ENCODE data around the gene CCDC68. TPM values are rescaled to one million over a fixed set of nuclear protein-coding genes. Genes with fewer than 3 reads are reported as not detected.
"Not testable (repeated sequence)": the region's sequence is repeated elsewhere in the genome, so short reads cannot be mapped to it uniquely, and the experiment has no call there.

Gene CCDC68
- total and polyA plus RNA-seq, 2 of the 13 experiments (the other 11 are each of a cell fraction or from before 2014, with no cell fraction given) = 4.6 to 13.3 TPM

DNA sequence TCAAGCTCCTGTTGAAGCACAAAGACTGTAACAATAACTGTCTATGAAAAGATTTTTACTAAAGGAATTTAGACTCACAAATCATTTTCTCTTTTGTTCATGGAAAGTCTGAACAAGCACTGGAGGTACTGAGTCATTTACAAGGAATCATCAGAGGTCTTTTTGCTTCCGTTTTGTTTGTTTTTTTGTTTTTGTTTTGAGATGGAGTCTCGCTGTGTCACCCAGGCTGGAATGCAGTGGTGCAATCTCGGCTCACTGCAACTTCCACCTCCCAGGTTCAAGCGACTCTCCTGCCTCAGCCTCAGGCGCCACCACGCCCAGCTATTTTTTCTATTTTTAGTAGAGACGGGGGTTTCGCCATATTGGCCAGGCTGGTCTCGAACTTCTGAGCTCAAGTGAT lies 9.0 kb upstream of the CCDC68 start:
- H3K4me1 ChIP-seq (ENCODE audit: insufficient read depth, low read length); H3K9ac ChIP-seq (ENCODE audit: insufficient read depth, low read depth, low read length); H3K27me3 ChIP-seq (ENCODE audit: control insufficient read depth in 1 of 2, insufficient read depth in 2 of 2, low read length in 2 of 2); CTCF ChIA-PET (ENCODE audit: low intra/inter-chr PET ratio, low total read pairs); H3K27ac ChIP-seq (ENCODE audit: extremely low read length, insufficient read depth, low read length); H3K79me2 ChIP-seq (ENCODE audit: insufficient read depth, low read length); DNase-seq (ENCODE audit: low spot score); H3K36me3 ChIP-seq (replicated peaks in 1 of 2; ENCODE audit: control insufficient read depth in 1 of 2, insufficient read depth in 2 of 2, low read length in 2 of 2); ATAC-seq; intact Hi-C loops (cut with micrococcal nuclease; ENCODE audit: unreplicated experiment); POLR2A ChIA-PET; in situ Hi-C loops (cut with HindIII; ENCODE audit: extremely low pct_ligation_motif_present, low pct_unique_long_range_greater_than_20kb); H3K4me3 ChIP-seq (replicated peaks in 1 of 3; ENCODE audit: insufficient read depth in 1 of 3, low read depth in 2 of 3, low read length in 3 of 3); H3K4me2 ChIP-seq (ENCODE audit: low read depth, low read length); H2AFZ ChIP-seq (ENCODE audit: low read length); FAIRE-seq; BruUV-seq (replicated peaks); H3K9me3 ChIP-seq (ENCODE audit: low read length); H4K20me1 ChIP-seq (ENCODE audit: insufficient read depth, low read length); TF ChIP-seq EP300 (CRISPR knock-in tag; IDR thresholded peaks at IDR 0.05; ENCODE audit: borderline replicate concordance): not testable (repeated sequence)
- 23% methylated on average over 9 of the region's 9 CpGs for WGBS (ENCODE audit: low lambda C conversion rate)
- peak in 1 of 2 experiments; percentile 24; a peak in 1 of 4 replicates for TF ChIP-seq EP300 (IDR thresholded peaks at IDR 0.05; ENCODE audit: low read depth in 2 of 2, low read length in 2 of 2)
- peak; percentile 36; the same call in 1 of the 2 replicates for TF ChIP-seq FOSL2 (CRISPR knock-in tag; IDR thresholded peaks at IDR 0.05)

DNA sequence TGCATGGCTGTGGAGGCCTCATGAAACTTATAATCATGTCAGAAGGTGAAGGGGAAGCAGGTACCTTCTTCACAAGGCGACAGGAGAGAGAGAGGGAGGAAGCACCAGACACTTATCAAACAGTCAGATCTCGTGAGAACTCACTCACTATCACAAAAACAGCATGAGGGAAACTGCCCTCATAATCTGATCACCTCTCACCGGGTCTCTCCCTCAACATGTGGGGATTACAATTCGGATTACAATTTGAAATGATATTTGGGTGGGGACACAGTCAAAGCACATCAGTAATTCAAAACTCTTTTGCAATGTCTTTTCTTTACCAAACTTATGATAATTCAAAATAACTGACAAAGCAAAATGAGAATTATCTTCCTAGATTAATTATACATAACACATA lies 8.5 kb upstream of the CCDC68 start:
- Histone ChIP-seq H3K4me3 (replicated peaks in 1 of 3; ENCODE audit: insufficient read depth in 1 of 3, low read depth in 2 of 3, low read length in 3 of 3) (no peak overlapping the region), H3K4me1 (ENCODE audit: insufficient read depth, low read length) (no peaks in the 10 kb centered on the region), H3K9ac (ENCODE audit: insufficient read depth, low read depth, low read length) (no peak overlapping the region), H3K79me2 (ENCODE audit: insufficient read depth, low read length) (no peaks in the 10 kb centered on the region), H3K9me3 (ENCODE audit: low read length) (no peaks in the 10 kb centered on the region; the same call in 1 of the 2 replicates), H2AFZ (ENCODE audit: low read length) (no peak overlapping the region), H3K27ac (ENCODE audit: extremely low read length, insufficient read depth, low read length) (no peak overlapping the region), H3K4me2 (ENCODE audit: low read depth, low read length) (no peak overlapping the region), H4K20me1 (ENCODE audit: insufficient read depth, low read length) (no peaks in the 10 kb centered on the region), H3K36me3 (replicated peaks in 1 of 2; ENCODE audit: control insufficient read depth in 1 of 2, insufficient read depth in 2 of 2, low read length in 2 of 2) (no peaks in the 10 kb centered on the region), H3K27me3 (ENCODE audit: control insufficient read depth in 1 of 2, insufficient read depth in 2 of 2, low read length in 2 of 2) (peaks cover 0 to under 1% of the 10 kb centered on the region in 2 experiments; a peak in 1 of 5 replicates)
- DNase-seq (ENCODE audit: low spot score) = no peak
- BruUV-seq (replicated peaks) = no TSS peak
- CTCF ChIA-PET (ENCODE audit: low intra/inter-chr PET ratio, low total read pairs) = no interaction called here
- ATAC-seq = no peak
- no peak for FAIRE-seq
- POLR2A ChIA-PET = no interaction called here
- TF ChIP-seq MYC (CRISPR knock-in tag; IDR thresholded peaks at IDR 0.05; ENCODE audit: borderline replicate concordance) (no peak), PHF20 (CRISPR knock-in tag; IDR thresholded peaks at IDR 0.05) (no peak), JUN (CRISPR knock-in tag; IDR thresholded peaks at IDR 0.05) (no peak), RFX3 (CRISPR knock-in tag; IDR thresholded peaks at IDR 0.05) (no peak), KAT7 (CRISPR knock-in tag; IDR thresholded peaks at IDR 0.05; ENCODE audit: borderline replicate concordance) (no peak), PRMT3 (CRISPR knock-in tag; IDR thresholded peaks at IDR 0.05; ENCODE audit: borderline replicate concordance, low read depth) (no peak), SRY (CRISPR knock-in tag; IDR thresholded peaks at IDR 0.05) (no peak), ZNF713 (CRISPR knock-in tag; IDR thresholded peaks at IDR 0.05) (no peak), RBM39 (IDR thresholded peaks at IDR 0.05; ENCODE audit: low read depth, low read length, poor library complexity, severe bottlenecking) (no peak)
- TF ChIP-seq, protein P1, sequence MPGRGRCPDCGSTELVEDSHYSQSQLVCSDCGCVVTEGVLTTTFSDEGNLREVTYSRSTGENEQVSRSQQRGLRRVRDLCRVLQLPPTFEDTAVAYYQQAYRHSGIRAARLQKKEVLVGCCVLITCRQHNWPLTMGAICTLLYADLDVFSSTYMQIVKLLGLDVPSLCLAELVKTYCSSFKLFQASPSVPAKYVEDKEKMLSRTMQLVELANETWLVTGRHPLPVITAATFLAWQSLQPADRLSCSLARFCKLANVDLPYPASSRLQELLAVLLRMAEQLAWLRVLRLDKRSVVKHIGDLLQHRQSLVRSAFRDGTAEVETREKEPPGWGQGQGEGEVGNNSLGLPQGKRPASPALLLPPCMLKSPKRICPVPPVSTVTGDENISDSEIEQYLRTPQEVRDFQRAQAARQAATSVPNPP (CRISPR knock-in tag; IDR thresholded peaks at IDR 0.05) = no peak
- TF ChIP-seq, protein P2, sequence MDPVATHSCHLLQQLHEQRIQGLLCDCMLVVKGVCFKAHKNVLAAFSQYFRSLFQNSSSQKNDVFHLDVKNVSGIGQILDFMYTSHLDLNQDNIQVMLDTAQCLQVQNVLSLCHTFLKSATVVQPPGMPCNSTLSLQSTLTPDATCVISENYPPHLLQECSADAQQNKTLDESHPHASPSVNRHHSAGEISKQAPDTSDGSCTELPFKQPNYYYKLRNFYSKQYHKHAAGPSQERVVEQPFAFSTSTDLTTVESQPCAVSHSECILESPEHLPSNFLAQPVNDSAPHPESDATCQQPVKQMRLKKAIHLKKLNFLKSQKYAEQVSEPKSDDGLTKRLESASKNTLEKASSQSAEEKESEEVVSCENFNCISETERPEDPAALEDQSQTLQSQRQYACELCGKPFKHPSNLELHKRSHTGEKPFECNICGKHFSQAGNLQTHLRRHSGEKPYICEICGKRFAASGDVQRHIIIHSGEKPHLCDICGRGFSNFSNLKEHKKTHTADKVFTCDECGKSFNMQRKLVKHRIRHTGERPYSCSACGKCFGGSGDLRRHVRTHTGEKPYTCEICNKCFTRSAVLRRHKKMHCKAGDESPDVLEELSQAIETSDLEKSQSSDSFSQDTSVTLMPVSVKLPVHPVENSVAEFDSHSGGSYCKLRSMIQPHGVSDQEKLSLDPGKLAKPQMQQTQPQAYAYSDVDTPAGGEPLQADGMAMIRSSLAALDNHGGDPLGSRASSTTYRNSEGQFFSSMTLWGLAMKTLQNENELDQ (CRISPR knock-in tag; IDR thresholded peaks at IDR 0.05; ENCODE audit: borderline replicate concordance) = no peak
- 0% methylated on average over 4 of the region's 4 CpGs for WGBS (ENCODE audit: low lambda C conversion rate)
- intact Hi-C loops (cut with micrococcal nuclease; ENCODE audit: unreplicated experiment) = no loop called here
- in situ Hi-C loops (cut with HindIII; ENCODE audit: extremely low pct_ligation_motif_present, low pct_unique_long_range_greater_than_20kb) = no loop called here

Data from HepG2 (cell line).